Measurements from ENCODE around the gene ABCD3. TPM values are rescaled to one million over a fixed set of nuclear protein-coding genes. Genes with fewer than 3 reads are reported as not detected.

The ABCD3 gene
- total and polyA plus RNA-seq, 2 of the 4 experiments (the other 2 are of a cell fraction): 13.6 to 32.6 TPM

DNA sequence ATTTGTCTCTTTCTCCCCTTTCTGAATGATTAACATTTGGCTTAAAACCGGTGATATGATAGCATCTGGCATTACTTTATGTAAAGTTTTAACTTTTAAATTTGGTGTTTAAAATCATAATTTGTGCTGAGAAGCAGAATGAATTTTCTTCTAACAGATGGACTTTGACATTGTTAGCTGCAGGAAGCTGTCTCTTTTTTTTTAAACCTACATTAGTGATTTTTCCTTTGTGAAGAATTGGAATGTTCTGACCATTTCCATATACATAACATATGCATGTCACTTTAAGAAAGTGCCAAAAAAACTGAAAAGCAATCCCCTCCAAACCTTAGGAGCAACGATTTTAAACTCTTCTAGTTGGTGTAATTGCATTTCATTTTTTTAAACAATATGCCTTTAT, 101.2 kb downstream of the ABCD3 start:
- intact Hi-C loops (cut with micrococcal nuclease) (no loop called here), in situ Hi-C loops (cut with MboI; ENCODE audit: low sequenced_read_pairs) (no loop called here), dilution Hi-C loops (cut with HindIII; ENCODE audit: low sequenced_read_pairs, unreplicated experiment) (no loop called here)
- Histone ChIP-seq H3K23ac (ENCODE audit: low read depth, low read length) (no peak overlapping the region), H3K14ac (replicated peaks; ENCODE audit: low read depth, low read length) (no peak overlapping the region), H2AFZ (replicated peaks; ENCODE audit: low read length, poor library complexity) (no peak overlapping the region), H2AK9ac (replicated peaks; ENCODE audit: low read depth, low read length, poor library complexity) (no peak overlapping the region), H2BK120ac (ENCODE audit: low read depth, low read length) (no peak overlapping the region), H3K9me3 (ENCODE audit: control insufficient read depth, insufficient read depth, low read length) (no peaks in the 10 kb centered on the region), H3K4me1 (ENCODE audit: control insufficient read depth, insufficient read depth, low read length) (peaks cover 2% of the 10 kb centered on the region; the same call in 1 of the 2 replicates), H3K4me3 (ENCODE audit: insufficient read depth, low read depth, low read length) (no peak overlapping the region), H3K18ac (ENCODE audit: low read depth, low read length) (no peak overlapping the region), H3K9me1 (ENCODE audit: insufficient read depth, low read length) (no peaks in the 10 kb centered on the region), H3K4me2 (ENCODE audit: low read depth, low read length) (no peak overlapping the region), H4K20me1 (ENCODE audit: insufficient read depth, low read length) (no peaks in the 10 kb centered on the region), H4K5ac (ENCODE audit: low read depth, low read length) (no peak overlapping the region), H3K56ac (ENCODE audit: extremely low read depth, insufficient read depth, low read length) (no peak overlapping the region), H3K36me3 (ENCODE audit: control insufficient read depth, insufficient read depth, low read length) (no peaks in the 10 kb centered on the region), H2BK5ac (ENCODE audit: low read depth, low read length, poor library complexity, severe bottlenecking) (no peak overlapping the region), H4K8ac (ENCODE audit: low read depth in 2 of 2, low read length in 2 of 2) (no peak overlapping the region), H2BK15ac (ENCODE audit: low read depth, low read length) (no peak overlapping the region), H3K27me3 (ENCODE audit: control insufficient read depth, insufficient read depth, low read length) (no peaks in the 10 kb centered on the region), H2AK5ac (ENCODE audit: low read depth, low read length) (no peak overlapping the region), H3K9ac (ENCODE audit: low read depth, low read length) (no peak overlapping the region), H3K4ac (ENCODE audit: low read depth, low read length) (no peak overlapping the region), H4K91ac (ENCODE audit: insufficient read depth, low read depth, low read length) (no peak overlapping the region), H3K27ac (ENCODE audit: insufficient read depth, low read length) (no peak overlapping the region), H3K79me1 (ENCODE audit: low read depth in 1 of 2, low read length in 2 of 2) (no peaks in the 10 kb centered on the region), H2BK20ac (ENCODE audit: low read depth, low read length) (no peak overlapping the region)
- ChIA-PET CTCF (no interaction called here), POLR2A (ENCODE audit: unreplicated experiment) (no interaction called here)
- no CpG with 5 or more reads among the region's 2 CpGs for WGBS, 2 experiments (ENCODE audit: extremely low coverage in 2 of 2, insufficient read length in 1 of 2)
- DNase-seq: no peak
- TF ChIP-seq, protein P1, sequence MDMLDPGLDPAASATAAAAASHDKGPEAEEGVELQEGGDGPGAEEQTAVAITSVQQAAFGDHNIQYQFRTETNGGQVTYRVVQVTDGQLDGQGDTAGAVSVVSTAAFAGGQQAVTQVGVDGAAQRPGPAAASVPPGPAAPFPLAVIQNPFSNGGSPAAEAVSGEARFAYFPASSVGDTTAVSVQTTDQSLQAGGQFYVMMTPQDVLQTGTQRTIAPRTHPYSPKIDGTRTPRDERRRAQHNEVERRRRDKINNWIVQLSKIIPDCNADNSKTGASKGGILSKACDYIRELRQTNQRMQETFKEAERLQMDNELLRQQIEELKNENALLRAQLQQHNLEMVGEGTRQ (IDR thresholded peaks at IDR 0.05; ENCODE audit: low read depth, low read length): no peak
- no peak for TF ChIP-seq SMC3 (IDR thresholded peaks at IDR 0.05; ENCODE audit: low read depth, low read length)
- no peak for TF ChIP-seq POLR2A (IDR thresholded peaks at IDR 0.05; ENCODE audit: low read depth, low read length)
- no peak for TF ChIP-seq MXI1 (IDR thresholded peaks at IDR 0.05; ENCODE audit: borderline replicate concordance, low read depth, low read length)
- TF ChIP-seq, protein P2, sequence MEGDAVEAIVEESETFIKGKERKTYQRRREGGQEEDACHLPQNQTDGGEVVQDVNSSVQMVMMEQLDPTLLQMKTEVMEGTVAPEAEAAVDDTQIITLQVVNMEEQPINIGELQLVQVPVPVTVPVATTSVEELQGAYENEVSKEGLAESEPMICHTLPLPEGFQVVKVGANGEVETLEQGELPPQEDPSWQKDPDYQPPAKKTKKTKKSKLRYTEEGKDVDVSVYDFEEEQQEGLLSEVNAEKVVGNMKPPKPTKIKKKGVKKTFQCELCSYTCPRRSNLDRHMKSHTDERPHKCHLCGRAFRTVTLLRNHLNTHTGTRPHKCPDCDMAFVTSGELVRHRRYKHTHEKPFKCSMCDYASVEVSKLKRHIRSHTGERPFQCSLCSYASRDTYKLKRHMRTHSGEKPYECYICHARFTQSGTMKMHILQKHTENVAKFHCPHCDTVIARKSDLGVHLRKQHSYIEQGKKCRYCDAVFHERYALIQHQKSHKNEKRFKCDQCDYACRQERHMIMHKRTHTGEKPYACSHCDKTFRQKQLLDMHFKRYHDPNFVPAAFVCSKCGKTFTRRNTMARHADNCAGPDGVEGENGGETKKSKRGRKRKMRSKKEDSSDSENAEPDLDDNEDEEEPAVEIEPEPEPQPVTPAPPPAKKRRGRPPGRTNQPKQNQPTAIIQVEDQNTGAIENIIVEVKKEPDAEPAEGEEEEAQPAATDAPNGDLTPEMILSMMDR (conservative IDR thresholded peaks at IDR 0.05; ENCODE audit: low read depth, low read length): no peak
- no peak for TF ChIP-seq MAZ (IDR thresholded peaks at IDR 0.05; ENCODE audit: borderline replicate concordance, low read depth, low read length)
- TF ChIP-seq RFX5 (IDR thresholded peaks at IDR 0.05; ENCODE audit: low read depth, low read length): no peak
- TF ChIP-seq RCOR1 (IDR thresholded peaks at IDR 0.05; ENCODE audit: insufficient replicate concordance, low read length): no peak
- BruUV-seq (replicated peaks): no TSS peak
- no peak for ATAC-seq (ENCODE audit: low read depth)
